Activated CD8-positive, alpha-beta T cell treated with anti-CD3 and anti-CD28 coated beads for 36 hours (primary cell): ENCODE results near the gene UBXN6. TPM values are rescaled to one million over a fixed set of nuclear protein-coding genes. Genes with fewer than 3 reads are reported as not detected.

ENCODE experiments used
- ATAC-seq: fragments of 200-7000 bp; cut with Tn5 transposase; one replicate; pipeline ENCODE4 v1.10.0; 2021; ENCODE audit warnings: mild to moderate bottlenecking, moderate library complexity
- CTCF ChIA-PET: fragments of 350-600 bp; sonication (Branson Sonifier 250); formaldehyde crosslinking; loops from one replicate; lab custom pipeline; 2021; ENCODE audit warnings: antibody characterized with exemption; lab: Charles Lee
- POLR2A ChIA-PET: fragments of 350-600 bp; sonication (Branson Sonifier 250); formaldehyde crosslinking; loops from one replicate; lab custom pipeline; 2021; ENCODE audit warnings: antibody characterized with exemption; lab: Charles Lee
- DNase-seq: peaks from one replicate; pipeline ENCODE4 v3.0.0-alpha.2; 2020
- H3K27ac Mint-ChIP-seq: one replicate; pipeline ENCODE4 v1.8.0; 2021; ENCODE audit warnings: mild to moderate bottlenecking, mixed read lengths
- H3K27me3 Mint-ChIP-seq: one replicate; pipeline ENCODE4 v1.8.0; 2021; ENCODE audit warnings: mixed read lengths
- H3K36me3 Mint-ChIP-seq: one replicate; pipeline ENCODE4 v1.8.0; 2021; ENCODE audit warnings: low read depth, mixed read lengths
- H3K4me1 Mint-ChIP-seq: one replicate; pipeline ENCODE4 v1.8.0; 2021; ENCODE audit warnings: low read depth, mixed read lengths
- H3K4me3 Mint-ChIP-seq: one replicate; pipeline ENCODE4 v1.8.0; 2021; ENCODE audit warnings: mild to moderate bottlenecking, moderate library complexity, mixed read lengths
- H3K9me3 Mint-ChIP-seq: one replicate; pipeline ENCODE4 v1.8.0; 2021; ENCODE audit warnings: mixed read lengths
- intact Hi-C: fragments of 100-400 bp; cut with micrococcal nuclease; formaldehyde crosslinking; loops from one replicate; pipeline ENCODE4 v1.10.0; 2022
- total RNA-seq, 2 experiments: library from RNA; stranded (reverse); gene quantifications; one replicate each; pipeline ENCODE4 v1.2.3, GENCODE V29; 2021
- TF ChIP-seq, protein P1 (sequence below): fragments of 200-600 bp; IDR thresholded peaks from one replicate; pipeline ENCODE4 v1.8.0; 2022; ENCODE audit warnings: antibody characterized with exemption, mild to moderate bottlenecking

The UBXN6 gene
- total RNA-seq, 2 experiments from 2014 or later, result 35.8 to 36.5 TPM

DNA sequence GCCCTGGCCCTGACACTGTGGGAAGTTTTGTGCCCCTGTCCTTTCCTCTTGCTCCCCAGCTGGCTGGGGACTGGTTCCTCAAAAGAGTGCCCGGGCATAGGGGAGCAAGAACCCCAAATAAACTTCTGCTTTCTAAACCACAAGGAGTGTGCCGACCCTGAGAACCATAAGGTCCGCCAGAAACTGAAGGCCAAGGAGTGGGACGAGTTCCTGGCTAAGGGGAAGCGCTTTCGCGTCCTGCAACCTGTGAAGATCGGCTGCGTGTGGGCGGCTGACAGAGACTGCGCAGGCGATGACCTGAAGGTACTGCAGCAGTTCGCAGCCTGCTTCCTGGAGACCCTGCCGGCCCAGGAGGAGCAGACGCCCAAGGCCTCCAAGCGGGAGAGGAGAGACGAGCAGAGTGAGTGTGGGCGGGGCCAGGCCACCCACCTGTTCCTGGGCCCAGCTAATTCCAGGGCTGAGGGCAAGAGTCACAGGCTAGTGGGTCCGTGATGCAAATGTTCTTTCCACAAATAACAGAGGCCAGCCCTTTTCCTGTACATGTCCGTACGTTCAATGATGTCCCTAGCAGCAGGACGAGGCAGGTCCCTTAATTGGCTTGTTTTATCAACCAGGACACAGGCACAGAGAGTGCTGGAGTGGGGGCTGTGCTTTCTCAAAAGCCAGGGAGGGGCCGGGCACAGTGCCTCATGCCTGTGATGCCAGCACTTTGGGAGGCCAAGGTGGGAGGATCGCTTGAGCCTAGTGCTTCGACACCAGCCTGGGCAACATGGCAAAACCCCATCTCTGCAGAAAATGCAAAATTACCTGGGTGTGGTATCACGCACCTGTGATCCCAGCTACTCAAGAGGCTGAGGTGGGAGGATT lies 25.6 kb downstream of the UBXN6 start:
- TF ChIP-seq, protein P1, sequence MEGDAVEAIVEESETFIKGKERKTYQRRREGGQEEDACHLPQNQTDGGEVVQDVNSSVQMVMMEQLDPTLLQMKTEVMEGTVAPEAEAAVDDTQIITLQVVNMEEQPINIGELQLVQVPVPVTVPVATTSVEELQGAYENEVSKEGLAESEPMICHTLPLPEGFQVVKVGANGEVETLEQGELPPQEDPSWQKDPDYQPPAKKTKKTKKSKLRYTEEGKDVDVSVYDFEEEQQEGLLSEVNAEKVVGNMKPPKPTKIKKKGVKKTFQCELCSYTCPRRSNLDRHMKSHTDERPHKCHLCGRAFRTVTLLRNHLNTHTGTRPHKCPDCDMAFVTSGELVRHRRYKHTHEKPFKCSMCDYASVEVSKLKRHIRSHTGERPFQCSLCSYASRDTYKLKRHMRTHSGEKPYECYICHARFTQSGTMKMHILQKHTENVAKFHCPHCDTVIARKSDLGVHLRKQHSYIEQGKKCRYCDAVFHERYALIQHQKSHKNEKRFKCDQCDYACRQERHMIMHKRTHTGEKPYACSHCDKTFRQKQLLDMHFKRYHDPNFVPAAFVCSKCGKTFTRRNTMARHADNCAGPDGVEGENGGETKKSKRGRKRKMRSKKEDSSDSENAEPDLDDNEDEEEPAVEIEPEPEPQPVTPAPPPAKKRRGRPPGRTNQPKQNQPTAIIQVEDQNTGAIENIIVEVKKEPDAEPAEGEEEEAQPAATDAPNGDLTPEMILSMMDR, result no peak
- ATAC-seq (no peak), DNase-seq (no peak)
- H3K27me3 Mint-ChIP-seq, result no peaks in the 10 kb centered on the region
- no peak overlapping the region for H3K4me3 Mint-ChIP-seq
- ChIA-PET CTCF (no interaction called here), POLR2A (no interaction called here)
- H3K36me3 Mint-ChIP-seq, result peaks cover 60% of the 10 kb centered on the region
- no peaks in the 10 kb centered on the region for H3K4me1 Mint-ChIP-seq
- H3K9me3 Mint-ChIP-seq, result no peaks in the 10 kb centered on the region
- no peak overlapping the region for H3K27ac Mint-ChIP-seq
- intact Hi-C loops, result no loop called here

DNA sequence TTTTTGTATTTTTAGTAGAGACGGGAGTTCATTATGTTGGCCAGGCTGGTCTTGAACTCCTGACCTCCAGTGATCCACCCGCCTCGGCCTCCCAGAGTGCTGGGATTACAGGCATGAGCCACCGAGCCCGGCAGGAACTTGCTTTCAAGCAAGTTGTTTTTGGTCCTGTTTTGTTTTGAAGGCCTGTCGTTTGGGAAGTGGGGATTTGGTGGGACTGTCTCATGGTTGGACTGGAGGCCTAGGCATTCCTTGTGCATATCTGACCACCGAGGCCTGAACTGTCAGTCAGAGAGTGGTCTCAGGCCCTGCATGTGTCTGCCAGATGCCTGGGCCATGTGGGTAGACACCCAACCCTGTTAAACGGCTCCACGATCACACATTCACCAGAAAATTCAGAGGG lies 26.3 kb downstream of the UBXN6 start:
- ATAC-seq (no peak), DNase-seq (no peak)
- no peak overlapping the region for H3K4me3 Mint-ChIP-seq
- POLR2A ChIA-PET, result interaction anchor here (1.3 kb wide), 1 partner anchor 13 kb away, joined by 3 read pairs; no protein-coding TSS in a partner anchor
- no peaks in the 10 kb centered on the region for H3K9me3 Mint-ChIP-seq
- intact Hi-C loops, result no loop called here
- CTCF ChIA-PET, result no interaction called here
- peaks cover 58% of the 10 kb centered on the region for H3K36me3 Mint-ChIP-seq
- H3K4me1 Mint-ChIP-seq, result no peaks in the 10 kb centered on the region
- H3K27ac Mint-ChIP-seq, result no peak overlapping the region
- H3K27me3 Mint-ChIP-seq, result no peaks in the 10 kb centered on the region
- TF ChIP-seq, protein P1, result no peak

DNA sequence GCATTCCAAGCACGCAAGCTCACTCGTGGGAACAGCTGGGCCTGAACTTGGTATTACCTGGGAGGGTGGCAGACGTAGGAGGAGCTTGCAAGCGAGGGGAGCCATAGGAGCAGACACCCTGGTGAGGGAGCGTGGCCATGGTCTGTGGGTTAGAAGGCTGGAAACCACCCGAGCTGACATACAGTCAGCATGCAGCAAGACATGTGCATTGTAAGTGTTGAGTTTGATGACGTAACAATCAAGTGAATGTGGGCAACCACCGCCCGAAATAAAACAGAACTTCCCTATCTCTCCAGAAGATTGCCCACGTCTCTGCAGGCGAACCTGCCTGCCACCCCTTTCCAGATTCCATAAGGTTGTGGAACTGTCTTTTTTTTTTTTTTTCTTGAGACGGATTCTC lies 26.8 kb downstream of the UBXN6 start:
- intact Hi-C loops, result no loop called here
- DNase-seq, result no peak
- peaks cover 60% of the 10 kb centered on the region for H3K36me3 Mint-ChIP-seq
- H3K27me3 Mint-ChIP-seq, result no peaks in the 10 kb centered on the region
- H3K4me3 Mint-ChIP-seq, result no peak overlapping the region
- no peaks in the 10 kb centered on the region for H3K9me3 Mint-ChIP-seq
- ATAC-seq, result no peak
- POLR2A ChIA-PET, result interaction anchor here (1.3 kb wide), 1 partner anchor 13 kb away, joined by 3 read pairs; no protein-coding TSS in a partner anchor
- CTCF ChIA-PET, result no interaction called here
- no peaks in the 10 kb centered on the region for H3K4me1 Mint-ChIP-seq
- TF ChIP-seq, protein P1, result no peak
- no peak overlapping the region for H3K27ac Mint-ChIP-seq

DNA sequence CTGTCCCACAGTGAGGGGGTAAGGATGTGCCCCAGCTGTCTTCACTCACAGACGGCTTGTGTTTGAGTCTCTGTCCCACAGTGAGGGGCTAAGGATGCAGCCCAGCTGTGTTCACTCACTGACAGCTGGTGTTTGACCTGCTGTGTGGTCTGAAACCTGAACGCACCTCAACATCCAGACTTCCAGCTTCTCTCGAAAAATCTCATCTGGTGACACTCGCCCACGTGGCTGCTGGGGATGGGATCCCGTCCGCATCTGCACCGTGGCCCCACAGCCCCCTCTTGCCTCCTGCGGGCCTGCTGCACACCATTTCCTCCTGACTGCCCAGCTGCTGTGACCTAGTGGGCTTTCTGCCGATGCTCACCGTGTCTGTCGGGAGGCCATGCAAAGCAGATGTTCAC lies 27.8 kb downstream of the UBXN6 start:
- CTCF ChIA-PET, result no interaction called here
- no peaks in the 10 kb centered on the region for H3K27me3 Mint-ChIP-seq
- H3K9me3 Mint-ChIP-seq, result no peaks in the 10 kb centered on the region
- peaks cover 61% of the 10 kb centered on the region for H3K36me3 Mint-ChIP-seq
- H3K4me1 Mint-ChIP-seq, result no peaks in the 10 kb centered on the region
- intact Hi-C loops, result no loop called here
- no peak overlapping the region for H3K4me3 Mint-ChIP-seq
- DNase-seq (no peak), ATAC-seq (no peak)
- TF ChIP-seq, protein P1, result no peak
- H3K27ac Mint-ChIP-seq, result no peak overlapping the region
- POLR2A ChIA-PET, result interaction anchor here (0.6 to 1.6 kb wide), 6 partner anchors 10 to 238 kb away, joined by 3 to 6 read pairs (median 3); no protein-coding TSS in a partner anchor

DNA sequence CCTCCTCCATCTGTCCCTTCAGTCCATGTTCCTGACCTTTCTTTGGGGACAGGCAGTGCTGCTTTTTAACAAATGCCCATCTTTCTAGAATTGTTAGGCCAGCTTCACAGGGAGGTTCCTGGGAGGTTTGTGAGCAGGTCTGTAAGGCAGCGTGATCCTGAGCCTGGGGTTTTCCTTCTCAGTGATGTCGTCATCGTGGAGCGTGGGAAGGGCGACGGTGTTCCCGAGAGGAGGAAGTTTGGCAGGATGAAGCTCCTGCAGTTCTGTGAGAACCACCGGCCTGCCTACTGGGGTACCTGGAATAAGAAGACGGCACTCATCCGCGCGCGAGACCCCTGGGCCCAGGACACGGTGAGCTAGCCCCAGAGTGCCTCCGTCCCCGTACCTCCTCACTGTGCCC lies 28.3 kb downstream of the UBXN6 start:
- POLR2A ChIA-PET, result interaction anchor here (0.7 to 1.6 kb wide), 5 partner anchors 9 to 18 kb away, joined by 3 to 6 read pairs (median 3); no protein-coding TSS in a partner anchor
- Mint-ChIP-seq H3K4me3 (no peak overlapping the region), H3K27me3 (no peaks in the 10 kb centered on the region), H3K36me3 (peaks cover 57% of the 10 kb centered on the region), H3K4me1 (no peaks in the 10 kb centered on the region), H3K27ac (no peak overlapping the region), H3K9me3 (no peaks in the 10 kb centered on the region)
- intact Hi-C loops, result no loop called here
- DNase-seq, result no peak
- CTCF ChIA-PET, result no interaction called here
- TF ChIP-seq, protein P1, result no peak
- ATAC-seq, result no peak
